Ishikawa (cell line): ENCODE results near the gene PLEKHN1.

Source experiments
- CEBPB ChIP-seq: IDR thresholded peaks from 2 replicates; pipeline ENCODE4 v1.6.1; 2012
- CREB1 ChIP-seq: IDR thresholded peaks from 2 replicates; pipeline ENCODE4 v1.6.1; 2012; ENCODE audit warnings: low read depth
- EGR1 ChIP-seq: IDR thresholded peaks from 2 replicates; pipeline ENCODE4 v1.6.1; 2012
- EP300 ChIP-seq: IDR thresholded peaks from 2 replicates; pipeline ENCODE4 v1.6.1; 2012; ENCODE audit warnings: borderline replicate concordance
- FOXM1 ChIP-seq: IDR thresholded peaks from 2 replicates; pipeline ENCODE4 v1.6.1; 2012; ENCODE audit warnings: low read depth, borderline replicate concordance
- MAX ChIP-seq: IDR thresholded peaks from 2 replicates; pipeline ENCODE4 v1.6.1; 2012
- NFIC ChIP-seq: IDR thresholded peaks from 2 replicates; pipeline ENCODE4 v1.6.1; 2012
- RAD21 ChIP-seq: IDR thresholded peaks from 2 replicates; pipeline ENCODE4 v1.6.1; 2012; ENCODE audit warnings: low read depth
- TAF1 ChIP-seq: IDR thresholded peaks from 2 replicates; pipeline ENCODE4 v1.6.1; 2012; ENCODE audit warnings: low read depth, mild to moderate bottlenecking
- TCF12 ChIP-seq: IDR thresholded peaks from 2 replicates; pipeline ENCODE4 v1.6.1; 2012; ENCODE audit warnings: low read depth
- TEAD4 ChIP-seq: IDR thresholded peaks from 2 replicates; pipeline ENCODE4 v1.6.1; 2012
- USF1 ChIP-seq: IDR thresholded peaks from 2 replicates; pipeline ENCODE4 v1.6.1; 2012
- YY1 ChIP-seq: IDR thresholded peaks from 2 replicates; pipeline ENCODE4 v1.6.1; 2012; ENCODE audit warnings: low read depth
- ZBTB7A ChIP-seq: IDR thresholded peaks from 2 replicates; pipeline ENCODE4 v1.6.1; 2012; ENCODE audit warnings: low read depth
- TF ChIP-seq, protein P1 (sequence below): IDR thresholded peaks from 2 replicates; pipeline ENCODE4 v1.6.1; 2012; ENCODE audit warnings: low read depth, mild to moderate bottlenecking

PLEKHN1 gene

GRCh38 chr1:923991-924655 is 42.2 kb upstream of the PLEKHN1 start:
- TF ChIP-seq YY1, result no peak
- no peak for TF ChIP-seq NFIC
- no peak for TF ChIP-seq TEAD4
- TF ChIP-seq CREB1, result no peak
- TF ChIP-seq ZBTB7A, result no peak
- TF ChIP-seq EP300, result peak; percentile 1; the same call in 1 of the 2 replicates

GRCh38 chr1:924656-925560 is 41.4 kb upstream of the PLEKHN1 start:
- TF ChIP-seq TCF12 (no peak), MAX (0 out of 2 replicates have a peak, but pooled peaks have one; percentile 44)

- TF ChIP-seq, protein P1, sequence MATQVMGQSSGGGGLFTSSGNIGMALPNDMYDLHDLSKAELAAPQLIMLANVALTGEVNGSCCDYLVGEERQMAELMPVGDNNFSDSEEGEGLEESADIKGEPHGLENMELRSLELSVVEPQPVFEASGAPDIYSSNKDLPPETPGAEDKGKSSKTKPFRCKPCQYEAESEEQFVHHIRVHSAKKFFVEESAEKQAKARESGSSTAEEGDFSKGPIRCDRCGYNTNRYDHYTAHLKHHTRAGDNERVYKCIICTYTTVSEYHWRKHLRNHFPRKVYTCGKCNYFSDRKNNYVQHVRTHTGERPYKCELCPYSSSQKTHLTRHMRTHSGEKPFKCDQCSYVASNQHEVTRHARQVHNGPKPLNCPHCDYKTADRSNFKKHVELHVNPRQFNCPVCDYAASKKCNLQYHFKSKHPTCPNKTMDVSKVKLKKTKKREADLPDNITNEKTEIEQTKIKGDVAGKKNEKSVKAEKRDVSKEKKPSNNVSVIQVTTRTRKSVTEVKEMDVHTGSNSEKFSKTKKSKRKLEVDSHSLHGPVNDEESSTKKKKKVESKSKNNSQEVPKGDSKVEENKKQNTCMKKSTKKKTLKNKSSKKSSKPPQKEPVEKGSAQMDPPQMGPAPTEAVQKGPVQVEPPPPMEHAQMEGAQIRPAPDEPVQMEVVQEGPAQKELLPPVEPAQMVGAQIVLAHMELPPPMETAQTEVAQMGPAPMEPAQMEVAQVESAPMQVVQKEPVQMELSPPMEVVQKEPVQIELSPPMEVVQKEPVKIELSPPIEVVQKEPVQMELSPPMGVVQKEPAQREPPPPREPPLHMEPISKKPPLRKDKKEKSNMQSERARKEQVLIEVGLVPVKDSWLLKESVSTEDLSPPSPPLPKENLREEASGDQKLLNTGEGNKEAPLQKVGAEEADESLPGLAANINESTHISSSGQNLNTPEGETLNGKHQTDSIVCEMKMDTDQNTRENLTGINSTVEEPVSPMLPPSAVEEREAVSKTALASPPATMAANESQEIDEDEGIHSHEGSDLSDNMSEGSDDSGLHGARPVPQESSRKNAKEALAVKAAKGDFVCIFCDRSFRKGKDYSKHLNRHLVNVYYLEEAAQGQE, result no peak
- TF ChIP-seq CREB1 (no peak), NFIC (no peak), FOXM1 (no peak), ZBTB7A (no peak), TAF1 (no peak), EGR1 (no peak)
These were observed 40.5 kb upstream of the PLEKHN1 start for GRCh38 chr1:925561-926421.

DNA sequence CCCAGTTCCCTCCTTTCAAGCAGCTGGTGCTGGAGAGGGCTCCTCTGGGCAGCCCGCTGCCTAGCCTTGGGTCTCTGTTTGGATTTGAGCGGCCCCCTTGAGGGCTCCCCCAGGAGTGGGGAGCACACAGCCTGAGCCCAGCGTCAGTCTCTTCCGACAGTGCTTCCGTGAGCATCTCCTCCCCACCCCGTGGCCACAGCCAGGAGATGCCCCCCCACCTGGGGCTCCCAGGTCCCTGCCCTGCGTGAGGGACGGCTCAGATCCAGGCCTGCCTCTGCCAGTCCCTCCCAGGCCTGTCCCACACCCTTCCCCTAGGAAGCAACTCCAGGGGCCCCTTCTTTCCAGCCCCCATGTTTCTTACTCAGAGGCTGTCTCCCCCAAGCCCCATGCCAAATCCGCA is 39.0 kb upstream of the PLEKHN1 start:
- TF ChIP-seq CEBPB (no peak), USF1 (no peak), FOXM1 (no peak), NFIC (no peak), RAD21 (no peak), MAX (no peak), EP300 (no peak), TCF12 (no peak), CREB1 (no peak), TAF1 (no peak), EGR1 (no peak), TEAD4 (no peak), YY1 (no peak), ZBTB7A (no peak)
- TF ChIP-seq, protein P1, result no peak

DNA sequence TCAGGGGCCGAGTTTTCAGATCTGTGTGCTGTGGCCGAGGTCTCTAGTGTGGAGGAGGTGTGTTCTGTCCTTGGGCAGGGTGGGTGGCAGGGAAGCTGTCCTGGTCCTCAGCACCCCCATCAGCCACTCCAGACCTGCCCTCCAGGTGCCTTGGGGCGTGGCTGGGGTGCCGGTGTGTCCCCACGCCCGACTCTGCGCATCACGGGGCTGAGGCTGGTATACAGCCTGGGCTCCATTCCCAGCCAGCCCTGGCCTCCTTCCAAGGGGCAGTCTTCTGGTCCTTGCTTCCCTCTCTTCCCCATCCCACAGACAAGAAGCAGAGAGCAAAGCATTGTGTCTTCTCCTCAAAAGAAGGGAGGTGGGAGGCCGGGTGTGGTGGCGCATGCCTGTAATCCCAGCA is 38.5 kb upstream of the PLEKHN1 start:
- TF ChIP-seq EGR1 (no peak), MAX (no peak), EP300 (no peak), ZBTB7A (no peak), YY1 (no peak), TCF12 (no peak), FOXM1 (no peak), CEBPB (no peak), TEAD4 (no peak), TAF1 (no peak), RAD21 (no peak), USF1 (no peak)
- TF ChIP-seq, protein P1, result no peak
